ENCODE measurements around the gene MED13L.

DNA sequence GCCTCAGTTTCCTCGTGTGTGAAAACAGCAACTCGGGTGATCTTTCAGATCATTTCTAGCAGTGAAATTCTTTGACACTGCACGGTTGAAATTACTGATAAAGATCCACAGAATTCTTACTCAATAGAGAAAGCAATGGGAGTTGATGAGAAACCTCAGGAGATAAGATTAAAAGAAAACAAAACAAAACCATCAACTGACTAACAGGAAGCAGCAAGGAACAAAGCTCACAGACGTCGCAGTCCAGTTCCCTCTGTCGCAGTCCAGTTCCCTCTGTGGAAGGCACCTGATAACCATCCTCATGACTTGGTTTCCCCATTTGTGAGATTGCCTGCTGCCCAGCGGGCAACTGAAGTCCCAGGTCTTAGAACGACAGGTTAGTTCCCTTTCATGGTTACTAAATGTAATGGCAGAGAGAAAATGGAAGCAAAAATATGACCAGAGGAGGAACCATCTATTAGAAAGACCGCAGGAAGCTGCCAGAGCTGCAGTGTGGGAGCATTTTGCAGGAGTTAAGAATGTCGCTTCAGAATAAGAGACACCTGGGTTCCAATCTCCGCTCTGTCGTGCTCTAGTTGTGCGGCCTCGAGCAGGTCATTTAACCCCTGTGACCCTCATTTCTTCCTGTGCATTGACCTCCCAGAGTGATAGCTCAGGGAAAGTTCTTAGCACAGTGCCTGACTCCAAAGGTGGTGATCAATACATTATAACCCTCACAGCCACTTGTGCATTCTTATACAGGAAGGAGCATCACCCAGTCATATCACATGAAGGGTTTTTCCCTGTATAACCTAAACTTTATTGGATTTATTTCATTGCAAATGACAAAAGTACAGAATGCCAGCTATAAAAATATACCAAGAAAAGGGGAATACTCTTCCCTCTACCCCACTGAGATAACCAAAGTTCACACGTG, 5.1 kb upstream of the MED13L start:
- TF ChIP-seq, protein P1, sequence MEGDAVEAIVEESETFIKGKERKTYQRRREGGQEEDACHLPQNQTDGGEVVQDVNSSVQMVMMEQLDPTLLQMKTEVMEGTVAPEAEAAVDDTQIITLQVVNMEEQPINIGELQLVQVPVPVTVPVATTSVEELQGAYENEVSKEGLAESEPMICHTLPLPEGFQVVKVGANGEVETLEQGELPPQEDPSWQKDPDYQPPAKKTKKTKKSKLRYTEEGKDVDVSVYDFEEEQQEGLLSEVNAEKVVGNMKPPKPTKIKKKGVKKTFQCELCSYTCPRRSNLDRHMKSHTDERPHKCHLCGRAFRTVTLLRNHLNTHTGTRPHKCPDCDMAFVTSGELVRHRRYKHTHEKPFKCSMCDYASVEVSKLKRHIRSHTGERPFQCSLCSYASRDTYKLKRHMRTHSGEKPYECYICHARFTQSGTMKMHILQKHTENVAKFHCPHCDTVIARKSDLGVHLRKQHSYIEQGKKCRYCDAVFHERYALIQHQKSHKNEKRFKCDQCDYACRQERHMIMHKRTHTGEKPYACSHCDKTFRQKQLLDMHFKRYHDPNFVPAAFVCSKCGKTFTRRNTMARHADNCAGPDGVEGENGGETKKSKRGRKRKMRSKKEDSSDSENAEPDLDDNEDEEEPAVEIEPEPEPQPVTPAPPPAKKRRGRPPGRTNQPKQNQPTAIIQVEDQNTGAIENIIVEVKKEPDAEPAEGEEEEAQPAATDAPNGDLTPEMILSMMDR (IDR thresholded peaks at IDR 0.05) = no peak
- TF ChIP-seq POLR2A (IDR thresholded peaks at IDR 0.05) = no peak

Measured in transverse colon (tissue), 3 donors.